Measurements from ENCODE around the gene NME2.

- TF ChIP-seq POLR2A (IDR thresholded peaks at IDR 0.05; ENCODE audit: low read depth, low read length) (no peak), TAF1 (IDR thresholded peaks at IDR 0.05; ENCODE audit: borderline replicate concordance, low read depth, low read length) (no peak), POLR2AphosphoS5 (IDR thresholded peaks at IDR 0.05; ENCODE audit: low read depth, low read length) (no peak)
Observed at GRCh38 chr17:51147650-51148049, 18.6 kb upstream of the NME2 start.
